ENCODE measurements around the gene DAB1.

DAB1 gene

GRCh38 chr1:57311411-57311810 lies 112.4 kb downstream of the DAB1 start:
- DNase-seq = no peak

GRCh38 chr1:57311006-57311405 lies 112.9 kb downstream of the DAB1 start:
- DNase-seq = no peak

GRCh38 chr1:57309630-57310029 lies 114.2 kb downstream of the DAB1 start:
- no peak for DNase-seq

GRCh38 chr1:57307392-57308170 lies 116.3 kb downstream of the DAB1 start:
- peak; percentile 60 for DNase-seq

- no peak for DNase-seq
Observed at GRCh38 chr1:57304591-57304990, 119.3 kb downstream of the DAB1 start.

GRCh38 chr1:57302812-57303596 lies 120.9 kb downstream of the DAB1 start:
- DNase-seq = no peak

GRCh38 chr1:57300186-57300585 lies 123.7 kb downstream of the DAB1 start:
- DNase-seq = no peak

- DNase-seq = no peak
Observed at GRCh38 chr1:57296726-57297250, 127.1 kb downstream of the DAB1 start.

- no peak for DNase-seq
Observed at GRCh38 chr1:57295326-57295725, 128.5 kb downstream of the DAB1 start.

- DNase-seq = no peak
Observed at GRCh38 chr1:57294177-57294576, 129.7 kb downstream of the DAB1 start.

GRCh38 chr1:57293214-57293613 lies 130.6 kb downstream of the DAB1 start:
- DNase-seq = no peak

- DNase-seq = no peak
Observed at GRCh38 chr1:57289781-57290180, 134.1 kb downstream of the DAB1 start.

- DNase-seq = no peak
Observed at GRCh38 chr1:57285992-57286391, 137.9 kb downstream of the DAB1 start.

GRCh38 chr1:57282411-57282810 lies 141.4 kb downstream of the DAB1 start:
- no peak for DNase-seq

GRCh38 chr1:57281324-57281723 lies 142.5 kb downstream of the DAB1 start:
- no peak for DNase-seq

- peak; percentile 35 for DNase-seq
Observed at GRCh38 chr1:57279909-57280666, 143.8 kb downstream of the DAB1 start.

- DNase-seq = no peak
Observed at GRCh38 chr1:57278558-57278957, 145.3 kb downstream of the DAB1 start.

GRCh38 chr1:57277681-57278080 lies 146.2 kb downstream of the DAB1 start:
- DNase-seq = no peak

- DNase-seq = no peak
Observed at GRCh38 chr1:57276918-57277317, 146.9 kb downstream of the DAB1 start.

GRCh38 chr1:57272601-57273000 lies 151.3 kb downstream of the DAB1 start:
- DNase-seq = no peak

- no peak for DNase-seq
Observed at GRCh38 chr1:57272150-57272549, 151.7 kb downstream of the DAB1 start.

- DNase-seq = no peak
Observed at GRCh38 chr1:57270927-57271698, 152.7 kb downstream of the DAB1 start.
